K562 (cell line): ENCODE results near the gene GJA9. TPM values are rescaled to one million over a fixed set of nuclear protein-coding genes. Genes with fewer than 3 reads are reported as not detected.

Experiments used
- BRF2 ChIP-seq: IDR thresholded peaks from 3 replicates; pipeline ENCODE4 v1.6.1; 2011; ENCODE audit warnings: borderline replicate concordance, mild to moderate bottlenecking; ENCODE audit not compliant: insufficient read length, insufficient read depth
- DIDO1 ChIP-seq: fragments of 450-650 bp; IDR thresholded peaks from 2 replicates; pipeline ENCODE4 v1.6.1; 2016; ENCODE audit warnings: low read depth, missing biosample characterization, missing genetic modification characterization
- FOXJ2 ChIP-seq: fragments of 200-800 bp; sonication (Bioruptor generic); IDR thresholded peaks from 2 replicates; pipeline ENCODE4 v1.6.1; 2016; ENCODE audit warnings: missing genetic modification characterization, missing compliant biosample characterization
- NFE2 ChIP-seq: IDR thresholded peaks from 2 replicates; pipeline ENCODE4 v1.6.1; 2014; ENCODE audit warnings: antibody characterized with exemption, low read depth
- POLR3A ChIP-seq: IDR thresholded peaks from 2 replicates; pipeline ENCODE4 v1.6.1; 2011; ENCODE audit warnings: borderline replicate concordance, mild to moderate bottlenecking, moderate library complexity; ENCODE audit not compliant: insufficient read length, insufficient read depth; ENCODE audit errors: extremely low read depth
- SREBF2 ChIP-seq: sonication (generic); formaldehyde crosslinking; IDR thresholded peaks from 2 replicates; pipeline ENCODE4 v1.4.0; 2020; ENCODE audit warnings: mild to moderate bottlenecking, missing genetic modification reagents
- STAG1 ChIP-seq: sonication (generic); formaldehyde crosslinking; IDR thresholded peaks from 2 replicates; pipeline ENCODE4 v1.5.0; 2020; ENCODE audit warnings: missing genetic modification reagents, borderline replicate concordance
- ZBTB43 ChIP-seq: sonication (generic); formaldehyde crosslinking; IDR thresholded peaks from 2 replicates; pipeline ENCODE4 v1.8.0; 2023; ENCODE audit warnings: mild to moderate bottlenecking, missing genetic modification reagents
- ZMIZ1 ChIP-seq, 2 experiments: fragments of 150-350 bp in 1 of 2; IDR thresholded peaks; 2 replicates each; pipeline ENCODE4 v1.6.1; 2012 to 2016; ENCODE audit warnings: low read depth in 2 of 2, low read length in 2 of 2, mild to moderate bottlenecking in 1 of 2, moderate library complexity in 1 of 2
- polyA plus RNA-seq, 8 experiments: library from polyadenylated mRNA; depleted of rRNA in 4 of 8; stranded (reverse) in 5 of 8; unstranded in 3 of 8; fragments of >200 nt; fragmentation: Nextera tagmentation in 2 of 8; fragmentation: Illumina TruSeq in 1 of 8; extraction: Ambion mirVana in 2 of 8; extraction: Trizol in 1 of 8; gene quantifications; 2 replicates each; pipeline versions ENCODE4 v1.2.1 to v1.2.3, GENCODE V29; 2011 to 2014; ENCODE audit warnings: inconsistent platforms in 1 of 8, missing spikeins in 1 of 8
- total RNA-seq, 7 experiments: library from RNA; depleted of rRNA in 6 of 7; stranded (reverse); fragments of >200 nt in 6 of 7; fragmentation: Illumina TruSeq in 2 of 7; extraction: Trizol in 2 of 7; gene quantifications; 2 replicates each; pipeline versions ENCODE4 v1.2.1 to v1.2.3, GENCODE V29; 2011 to 2021; ENCODE audit warnings: low replicate concordance in 1 of 7

GJA9 gene
- total and polyA plus RNA-seq, 9 of the 15 experiments (the other 6 are each of a cell fraction or from before 2014, with no cell fraction given) = not detected

GRCh38 chr1:38834937-38835827 lies 46.2 kb downstream of the GJA9 start (continued):
- TF ChIP-seq SREBF2 (CRISPR knock-in tag) (no peak), ZMIZ1 (IDR thresholded peaks at IDR 0.05; ENCODE audit: low read depth in 2 of 2, low read length in 2 of 2) (no peak), FOXJ2 (tag) (no peak), NFE2 (no peak), BRF2 (no peak), ZBTB43 (no peak), STAG1 (CRISPR knock-in tag) (peak; percentile 92; the same call in 1 of the 2 replicates), POLR3A (no peak), DIDO1 (tag) (no peak)
